Vagina (tissue), 2 donors: Measurements from ENCODE around the gene PDRG1. TPM values are rescaled to one million over a fixed set of nuclear protein-coding genes. Genes with fewer than 3 reads are reported as not detected.

ENCODE experiments used
- DNase-seq, 2 donors: peaks; one replicate each; pipeline ENCODE4 v3.0.0-alpha.2; 2017; ENCODE audit errors: extremely low spot score in 2 of 2
- H3K27ac ChIP-seq: fragments of 200-600 bp; sonication (generic); one replicate; pipeline ENCODE4 v1.5.1; 2019
- H3K27me3 ChIP-seq: fragments of 200-600 bp; sonication (generic); one replicate; pipeline ENCODE4 v1.5.1; 2019
- H3K36me3 ChIP-seq, 2 donors: fragments of 200-600 bp; sonication (generic); one replicate each; pipeline ENCODE4 v1.5.1; 2017 to 2019
- H3K4me1 ChIP-seq: fragments of 200-600 bp; sonication (generic); one replicate; pipeline ENCODE4 v1.5.1; 2019
- H3K4me3 ChIP-seq, 2 donors: fragments of 200-600 bp; sonication (generic); 1 replicate in 1 of 2; 2 replicates in 1 of 2; pipeline ENCODE4 v1.5.1; 2016 to 2019
- H3K9me3 ChIP-seq: fragments of 200-600 bp; sonication (generic); one replicate; pipeline ENCODE4 v1.5.1; 2019
- POLR2A ChIP-seq, 2 donors: fragments of 450-650 bp; IDR thresholded peaks; one replicate each; pipeline ENCODE4 v1.6.1; 2017; ENCODE audit warnings: antibody characterized with exemption in 2 of 2, mild to moderate bottlenecking in 2 of 2, moderate library complexity in 2 of 2
- POLR2AphosphoS5 ChIP-seq, 2 donors: sonication (generic); formaldehyde crosslinking; IDR thresholded peaks; one replicate each; pipeline ENCODE4 v1.9.0; 2017; ENCODE audit warnings: antibody characterized with exemption in 2 of 2, mild to moderate bottlenecking in 2 of 2, low read depth in 1 of 2; ENCODE audit not compliant: insufficient read depth in 1 of 2
- intact Hi-C: fragments of 100-400 bp; cut with DNase I; formaldehyde crosslinking; loops from one replicate; pipeline ENCODE4 v1.15.1; 2023
- total RNA-seq: library from RNA; depleted of rRNA; stranded (reverse); fragments of >200 nt; gene quantifications from one replicate; pipeline ENCODE4 v1.2.3, GENCODE V29; 2016
- TF ChIP-seq, protein P1 (sequence below), 3 experiments: fragments of 450-650 bp in 2 of 3; fragments of 200-600 bp in 1 of 3; sonication (generic) in 1 of 3; IDR thresholded peaks; one replicate each; pipeline ENCODE4 v1.5.1; 2017 to 2019; ENCODE audit warnings: antibody characterized with exemption in 3 of 3, mild to moderate bottlenecking in 2 of 3, moderate library complexity in 2 of 3

PDRG1 gene
- total RNA-seq, 1 donor from 2014 or later, result 5.9 TPM

DNA sequence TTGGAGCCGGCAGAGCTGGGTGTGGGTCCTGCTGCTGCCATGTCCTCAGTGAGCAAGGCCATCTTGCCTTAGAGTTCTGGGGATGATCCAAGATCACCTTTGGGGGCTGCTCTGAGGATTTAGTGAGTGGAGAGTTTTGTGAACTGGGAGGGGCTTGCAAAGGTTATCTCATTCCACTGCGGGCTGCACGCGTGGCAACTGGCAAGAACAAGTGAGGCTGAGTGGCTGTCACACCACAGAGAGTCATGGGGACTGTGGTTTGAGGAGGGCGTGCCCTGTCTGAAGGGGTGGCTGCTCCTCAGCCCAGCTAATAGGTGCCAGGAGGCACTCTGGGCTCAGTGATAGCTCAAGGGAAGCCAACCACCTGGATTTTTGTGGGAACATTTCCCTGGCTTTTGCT lies 43.8 kb downstream of the PDRG1 start:
- no peak for TF ChIP-seq POLR2AphosphoS5 (IDR thresholded peaks at IDR 0.05; ENCODE audit: insufficient read depth in 1 of 2, low read depth in 1 of 2)
- TF ChIP-seq, protein P1, sequence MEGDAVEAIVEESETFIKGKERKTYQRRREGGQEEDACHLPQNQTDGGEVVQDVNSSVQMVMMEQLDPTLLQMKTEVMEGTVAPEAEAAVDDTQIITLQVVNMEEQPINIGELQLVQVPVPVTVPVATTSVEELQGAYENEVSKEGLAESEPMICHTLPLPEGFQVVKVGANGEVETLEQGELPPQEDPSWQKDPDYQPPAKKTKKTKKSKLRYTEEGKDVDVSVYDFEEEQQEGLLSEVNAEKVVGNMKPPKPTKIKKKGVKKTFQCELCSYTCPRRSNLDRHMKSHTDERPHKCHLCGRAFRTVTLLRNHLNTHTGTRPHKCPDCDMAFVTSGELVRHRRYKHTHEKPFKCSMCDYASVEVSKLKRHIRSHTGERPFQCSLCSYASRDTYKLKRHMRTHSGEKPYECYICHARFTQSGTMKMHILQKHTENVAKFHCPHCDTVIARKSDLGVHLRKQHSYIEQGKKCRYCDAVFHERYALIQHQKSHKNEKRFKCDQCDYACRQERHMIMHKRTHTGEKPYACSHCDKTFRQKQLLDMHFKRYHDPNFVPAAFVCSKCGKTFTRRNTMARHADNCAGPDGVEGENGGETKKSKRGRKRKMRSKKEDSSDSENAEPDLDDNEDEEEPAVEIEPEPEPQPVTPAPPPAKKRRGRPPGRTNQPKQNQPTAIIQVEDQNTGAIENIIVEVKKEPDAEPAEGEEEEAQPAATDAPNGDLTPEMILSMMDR (IDR thresholded peaks at IDR 0.05), result no peak
- no peak for TF ChIP-seq POLR2A (IDR thresholded peaks at IDR 0.05)
- H3K4me3 ChIP-seq, result no peak overlapping the region
- intact Hi-C loops, result no loop called here
- H3K27me3 ChIP-seq, result no peaks in the 10 kb centered on the region
- no peaks in the 10 kb centered on the region for H3K4me1 ChIP-seq
- no peak overlapping the region for H3K27ac ChIP-seq
- H3K9me3 ChIP-seq, result no peaks in the 10 kb centered on the region
- no peaks in the 10 kb centered on the region for H3K36me3 ChIP-seq
- no peak for DNase-seq

DNA sequence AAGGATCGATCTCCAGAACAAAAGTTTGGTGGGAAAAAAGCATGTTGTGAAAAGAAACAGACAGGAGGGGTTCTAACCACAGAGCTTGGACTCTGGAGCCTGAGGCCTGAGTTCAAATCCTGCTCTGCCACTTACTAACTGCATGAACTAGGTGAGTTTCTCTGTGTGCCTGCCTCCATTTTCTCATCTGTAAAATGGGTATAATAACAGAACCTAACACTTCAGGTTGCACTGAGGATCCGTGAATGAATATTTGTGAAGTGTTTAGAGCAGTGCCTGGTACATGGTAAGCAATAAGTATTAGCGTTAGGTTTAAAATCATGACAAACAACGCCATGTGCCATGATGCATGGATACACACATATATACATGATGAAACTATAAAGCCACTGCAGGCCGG lies 44.8 kb downstream of the PDRG1 start:
- no peak for DNase-seq
- intact Hi-C loops, result no loop called here
- TF ChIP-seq POLR2A (IDR thresholded peaks at IDR 0.05) (no peak), POLR2AphosphoS5 (IDR thresholded peaks at IDR 0.05; ENCODE audit: insufficient read depth in 1 of 2, low read depth in 1 of 2) (no peak)
- TF ChIP-seq, protein P1 (IDR thresholded peaks at IDR 0.05), result no peak
- Histone ChIP-seq H3K4me1 (no peaks in the 10 kb centered on the region), H3K36me3 (no peaks in the 10 kb centered on the region), H3K9me3 (no peaks in the 10 kb centered on the region), H3K27ac (no peak overlapping the region), H3K4me3 (no peak overlapping the region), H3K27me3 (no peaks in the 10 kb centered on the region)

DNA sequence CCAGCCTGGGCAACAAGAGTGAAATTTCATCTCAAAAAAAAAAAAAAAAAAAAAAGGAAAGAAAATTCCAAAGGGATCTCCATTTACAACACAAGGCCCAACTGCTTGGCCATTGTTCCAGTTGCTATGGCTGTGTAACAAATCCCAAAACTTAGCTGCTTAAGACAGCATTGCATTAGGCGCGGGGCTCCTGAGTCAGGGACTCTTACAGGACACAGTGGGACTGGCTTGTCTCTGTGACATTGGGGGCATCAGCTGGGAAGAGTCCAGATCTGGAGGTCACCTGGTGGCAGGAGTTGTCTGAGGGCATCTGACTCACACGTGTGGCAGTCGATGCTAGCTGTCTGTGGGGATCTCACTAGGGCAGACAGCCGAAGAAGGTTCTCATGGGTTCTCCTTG lies 45.8 kb downstream of the PDRG1 start:
- H3K9me3 ChIP-seq, result no peaks in the 10 kb centered on the region
- H3K4me3 ChIP-seq, result no peak overlapping the region
- no peaks in the 10 kb centered on the region for H3K36me3 ChIP-seq
- no peak for TF ChIP-seq POLR2AphosphoS5 (IDR thresholded peaks at IDR 0.05; ENCODE audit: insufficient read depth in 1 of 2, low read depth in 1 of 2)
- TF ChIP-seq, protein P1 (IDR thresholded peaks at IDR 0.05), result no peak
- TF ChIP-seq POLR2A (IDR thresholded peaks at IDR 0.05), result no peak
- no peaks in the 10 kb centered on the region for H3K4me1 ChIP-seq
- H3K27ac ChIP-seq, result no peak overlapping the region
- intact Hi-C loops, result no loop called here
- no peaks in the 10 kb centered on the region for H3K27me3 ChIP-seq
- no peak for DNase-seq

DNA sequence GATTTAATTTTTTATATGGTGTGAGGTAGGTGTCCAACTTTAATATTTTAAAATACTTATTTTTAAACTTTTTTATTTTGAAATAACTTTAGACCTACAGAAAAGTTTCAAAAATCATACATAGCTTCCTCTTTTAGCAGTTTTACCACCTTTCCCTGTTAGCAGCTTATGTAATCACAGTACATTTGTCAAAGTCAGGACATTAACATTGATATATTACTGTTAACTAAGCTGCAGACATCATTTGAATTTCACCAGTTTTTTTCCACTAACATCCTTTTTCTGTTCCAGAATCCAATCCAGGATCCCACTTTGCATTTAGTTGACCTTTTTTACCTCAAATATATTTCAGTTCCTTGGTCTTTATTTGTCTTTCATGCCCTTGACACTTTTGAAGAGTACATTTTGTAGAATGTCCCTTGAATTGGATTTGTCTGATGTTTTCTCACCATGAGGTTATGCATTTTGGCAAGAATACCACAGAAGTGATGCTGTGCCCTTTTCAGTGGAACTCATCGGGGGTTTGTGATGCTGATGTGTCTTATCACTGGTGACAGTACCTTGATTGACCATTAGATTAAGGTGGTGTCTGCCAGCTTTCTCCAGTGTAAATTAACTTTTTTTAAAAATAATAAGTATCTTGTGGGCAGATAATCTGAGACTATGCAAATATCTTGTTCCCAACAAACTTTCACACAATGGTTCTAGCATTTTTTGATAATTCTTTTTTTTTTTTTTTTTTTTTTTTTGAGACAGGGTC lies 48.0 kb downstream of the PDRG1 start:
- no peaks in the 10 kb centered on the region for H3K27me3 ChIP-seq
- H3K36me3 ChIP-seq, result no peaks in the 10 kb centered on the region
- H3K27ac ChIP-seq, result no peak overlapping the region
- TF ChIP-seq POLR2AphosphoS5 (IDR thresholded peaks at IDR 0.05; ENCODE audit: insufficient read depth in 1 of 2, low read depth in 1 of 2) (no peak), POLR2A (IDR thresholded peaks at IDR 0.05) (no peak)
- TF ChIP-seq, protein P1 (IDR thresholded peaks at IDR 0.05), result no peak
- H3K4me1 ChIP-seq, result no peaks in the 10 kb centered on the region
- no peak for DNase-seq
- intact Hi-C loops, result no loop called here
- H3K9me3 ChIP-seq, result no peaks in the 10 kb centered on the region
- no peak overlapping the region for H3K4me3 ChIP-seq

DNA sequence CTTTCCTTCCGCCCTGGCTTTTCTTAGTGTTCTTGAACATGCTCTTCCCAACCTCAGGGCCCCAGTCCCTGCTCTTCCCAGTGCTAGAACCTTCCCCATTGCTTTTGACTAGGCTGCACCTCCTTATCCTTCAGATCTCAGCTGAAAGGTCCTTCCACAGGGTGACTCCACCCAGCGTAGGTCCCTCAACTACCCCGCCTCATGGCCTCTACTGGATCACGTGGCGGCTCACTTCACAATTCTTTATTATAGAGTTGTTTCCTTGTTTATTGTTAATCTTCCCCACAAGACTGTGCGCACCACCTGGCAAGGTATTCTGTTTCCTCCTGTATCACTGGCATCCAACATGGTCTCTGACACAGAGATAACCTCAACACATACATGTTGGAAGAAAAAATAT lies 50.2 kb downstream of the PDRG1 start:
- Histone ChIP-seq H3K36me3 (no peaks in the 10 kb centered on the region), H3K4me1 (no peaks in the 10 kb centered on the region), H3K27ac (no peak overlapping the region), H3K27me3 (no peaks in the 10 kb centered on the region), H3K4me3 (no peak overlapping the region), H3K9me3 (no peaks in the 10 kb centered on the region)
- TF ChIP-seq, protein P1 (IDR thresholded peaks at IDR 0.05), result no peak
- TF ChIP-seq POLR2AphosphoS5 (IDR thresholded peaks at IDR 0.05; ENCODE audit: insufficient read depth in 1 of 2, low read depth in 1 of 2) (no peak), POLR2A (IDR thresholded peaks at IDR 0.05) (no peak)
- DNase-seq, result no peak
- intact Hi-C loops, result no loop called here
